OCI-LY7 (cell line): ENCODE data around the gene VIPR2.
"Not testable (repeated sequence)": the region's sequence is repeated elsewhere in the genome, so short reads cannot be mapped to it uniquely, and the experiment has no call there.

Experiments
- CTCF ChIP-seq: fragments of 200-600 bp; sonication (generic); conservative IDR thresholded peaks from 2 replicates; pipeline ENCODE4 v1.5.1; 2014; ENCODE audit warnings: mild to moderate bottlenecking, antibody characterized with exemption, low read length, moderate library complexity, mixed read lengths
- EZH2phosphoT487 ChIP-seq: fragments of 200-600 bp; sonication (generic); IDR thresholded peaks from 2 replicates; pipeline ENCODE4 v1.6.1; 2018; ENCODE audit warnings: low read depth, borderline replicate concordance, mild to moderate bottlenecking, mixed run types, antibody characterized with exemption, low read length, moderate library complexity, mixed read lengths

DNA sequence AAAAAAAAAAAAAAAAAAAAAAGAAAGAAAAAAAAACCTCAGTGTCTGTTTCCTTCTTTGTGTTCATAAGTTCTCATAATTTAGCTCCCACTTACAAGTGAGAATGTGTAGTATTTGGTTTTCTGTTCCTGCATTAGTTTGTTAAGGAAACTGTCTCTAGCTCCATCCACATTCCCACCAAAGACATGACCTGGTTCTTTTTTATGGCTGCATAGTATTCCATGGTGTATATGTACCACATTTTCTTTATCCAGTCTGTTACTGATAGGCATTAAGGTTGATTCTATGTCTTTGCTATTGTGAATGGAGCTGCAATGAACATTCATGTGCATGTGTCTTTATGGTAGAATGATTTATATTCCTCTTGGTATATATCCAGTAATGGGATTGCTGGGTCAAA, 21.4 kb downstream of the VIPR2 start:
- not testable (repeated sequence) for TF ChIP-seq CTCF, EZH2phosphoT487
